ENCODE data around the gene IKZF1.

IKZF1 gene

DNA sequence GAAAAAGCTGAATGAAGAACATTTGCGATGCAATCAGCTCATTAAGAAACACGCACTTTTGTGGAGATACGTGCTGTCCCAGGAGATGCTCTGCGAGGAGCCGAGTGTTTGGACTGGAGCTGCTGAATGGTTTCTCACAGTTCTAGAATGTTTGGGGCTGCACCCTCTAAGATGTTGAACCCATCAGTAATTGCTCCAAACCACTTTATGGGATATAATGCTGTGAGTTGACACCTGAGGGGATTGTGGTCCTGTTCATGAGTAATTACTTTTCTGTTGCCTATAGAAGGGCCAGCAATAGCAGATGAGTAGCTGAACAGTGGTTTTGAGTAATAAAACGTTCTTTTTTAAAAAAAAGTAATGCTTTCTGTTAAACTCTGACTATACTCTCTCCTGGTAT is 63.1 kb downstream of the IKZF1 start:
- intact Hi-C loops (cut with DNase I): no loop called here
- DNase-seq: no peak

DNA sequence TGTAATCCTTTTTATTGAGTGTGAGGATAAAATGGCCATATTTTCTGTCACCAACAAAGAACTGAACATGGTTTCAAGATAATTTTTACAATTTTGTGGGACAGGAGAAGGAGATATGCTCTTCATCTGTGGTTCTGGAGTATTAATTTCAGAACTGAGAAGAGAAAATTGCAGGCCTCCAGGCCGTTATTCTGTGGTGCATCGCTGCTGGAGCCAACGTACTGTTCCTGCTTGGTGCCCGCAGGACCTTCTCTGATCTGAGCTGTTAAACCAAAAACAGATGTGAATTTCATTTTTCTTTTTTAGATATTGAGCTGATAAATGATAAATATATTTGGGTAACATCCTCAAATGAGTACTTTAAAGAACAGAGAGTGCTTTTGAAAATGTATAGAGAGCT is 63.9 kb downstream of the IKZF1 start:
- no peak for DNase-seq
- intact Hi-C loops (cut with DNase I): no loop called here

DNA sequence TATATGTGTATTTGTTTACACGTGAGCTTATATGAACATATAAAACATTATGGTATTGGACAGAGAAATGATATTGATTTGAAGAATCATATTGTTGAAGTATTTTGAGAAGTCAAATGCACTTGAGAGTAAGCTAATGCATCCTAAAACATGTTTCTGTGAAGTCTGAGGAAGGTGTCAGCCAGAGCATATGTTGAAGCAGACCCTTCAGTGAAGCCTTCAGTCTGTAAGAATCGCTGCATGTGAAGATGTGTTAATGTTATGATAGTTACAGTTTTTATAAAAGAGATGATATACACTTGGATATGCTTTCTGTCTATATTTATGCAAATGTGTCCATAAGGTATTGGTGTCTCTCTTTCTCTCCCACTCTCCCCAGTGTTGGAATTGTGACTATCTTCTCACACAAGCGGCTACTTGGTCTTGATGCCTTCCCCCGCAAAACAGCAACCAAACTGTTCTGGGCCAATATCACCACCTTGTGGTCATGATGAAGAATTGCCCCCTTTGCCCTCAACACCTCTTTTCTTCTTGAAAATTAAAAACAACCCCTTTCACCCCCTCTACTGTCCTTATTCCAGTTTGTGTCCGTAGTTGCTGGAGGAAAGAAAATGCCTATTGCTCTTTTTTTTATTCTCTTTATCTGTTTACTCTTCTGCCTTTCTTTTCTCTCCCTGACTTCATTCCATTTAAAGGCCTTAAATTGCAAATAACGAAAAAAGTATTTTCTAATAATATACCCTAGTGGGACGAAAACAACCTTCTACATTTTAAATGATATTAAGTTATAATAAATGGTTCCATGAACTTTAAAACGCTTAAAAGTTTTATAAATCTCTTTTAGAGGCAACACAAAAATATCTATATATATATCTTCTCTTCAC is 64.9 kb downstream of the IKZF1 start:
- intact Hi-C loops (cut with DNase I): no loop called here
- no peak for DNase-seq

DNA sequence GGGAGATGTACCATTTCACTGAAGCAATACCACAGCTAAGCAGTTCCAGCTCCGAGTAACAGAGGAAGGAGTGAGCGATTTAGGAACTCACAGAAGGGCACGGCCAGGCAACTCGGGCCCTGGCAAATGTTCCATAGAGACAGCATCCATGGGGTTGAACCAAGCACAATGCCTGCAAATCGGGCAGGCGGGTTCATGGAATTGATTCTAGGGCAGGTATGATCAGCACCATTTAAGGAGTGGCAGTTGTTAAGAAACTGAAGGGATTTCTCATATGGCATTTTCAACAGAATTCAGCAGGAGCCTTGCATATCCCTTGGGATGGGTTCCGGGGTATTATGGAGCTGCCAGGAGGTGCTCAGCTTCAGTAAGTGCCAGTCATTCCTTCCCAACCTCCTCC is 66.4 kb downstream of the IKZF1 start:
- intact Hi-C loops (cut with DNase I): no loop called here
- DNase-seq: peak in 1 of 10 donors; percentile 50

DNA sequence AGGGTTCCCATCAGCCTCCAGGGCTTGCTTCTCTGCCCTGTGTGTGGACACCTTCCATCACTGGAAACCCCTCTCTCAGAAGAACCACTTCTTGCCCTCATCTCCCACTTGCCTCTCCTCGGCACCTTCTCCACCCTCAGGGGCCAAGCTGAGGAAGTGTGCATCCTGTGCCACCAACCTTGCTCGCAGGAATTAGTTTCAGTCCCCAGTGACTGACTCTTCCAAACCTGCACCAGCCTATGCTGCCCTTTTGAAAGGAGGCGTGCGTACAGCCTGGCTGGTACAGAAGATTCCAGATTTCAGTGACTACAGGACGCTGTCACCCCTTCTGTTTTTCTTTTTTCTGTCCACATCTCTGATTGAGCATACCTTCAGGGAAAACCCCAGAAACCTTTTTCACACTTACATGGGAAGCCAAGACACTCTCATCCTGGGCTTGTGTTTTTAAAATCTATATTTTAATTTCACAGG is 67.1 kb downstream of the IKZF1 start:
- DNase-seq: peak in 1 of 10 donors; percentile 50
- intact Hi-C loops (cut with DNase I): no loop called here

DNA sequence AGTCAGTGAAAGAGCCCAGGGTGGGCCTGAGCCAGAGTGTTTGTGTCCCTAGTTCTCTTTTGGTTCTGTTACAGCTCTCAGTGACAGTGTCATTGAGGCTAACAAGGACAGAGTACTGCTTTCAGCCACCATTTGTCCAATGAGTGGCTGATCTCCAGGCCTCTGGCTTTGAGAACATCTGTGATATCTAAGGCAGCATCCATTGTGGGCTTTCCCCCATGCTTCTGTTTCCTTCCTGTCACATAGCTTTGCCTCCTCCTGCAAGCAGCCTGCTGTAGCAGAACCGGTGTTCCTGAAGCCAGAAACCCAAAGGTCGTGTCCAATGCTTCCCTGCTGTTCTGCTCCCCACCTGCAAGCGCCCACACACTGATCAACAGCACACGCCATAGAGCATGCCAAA is 68.4 kb downstream of the IKZF1 start:
- intact Hi-C loops (cut with DNase I): no loop called here
- no peak for DNase-seq

DNA sequence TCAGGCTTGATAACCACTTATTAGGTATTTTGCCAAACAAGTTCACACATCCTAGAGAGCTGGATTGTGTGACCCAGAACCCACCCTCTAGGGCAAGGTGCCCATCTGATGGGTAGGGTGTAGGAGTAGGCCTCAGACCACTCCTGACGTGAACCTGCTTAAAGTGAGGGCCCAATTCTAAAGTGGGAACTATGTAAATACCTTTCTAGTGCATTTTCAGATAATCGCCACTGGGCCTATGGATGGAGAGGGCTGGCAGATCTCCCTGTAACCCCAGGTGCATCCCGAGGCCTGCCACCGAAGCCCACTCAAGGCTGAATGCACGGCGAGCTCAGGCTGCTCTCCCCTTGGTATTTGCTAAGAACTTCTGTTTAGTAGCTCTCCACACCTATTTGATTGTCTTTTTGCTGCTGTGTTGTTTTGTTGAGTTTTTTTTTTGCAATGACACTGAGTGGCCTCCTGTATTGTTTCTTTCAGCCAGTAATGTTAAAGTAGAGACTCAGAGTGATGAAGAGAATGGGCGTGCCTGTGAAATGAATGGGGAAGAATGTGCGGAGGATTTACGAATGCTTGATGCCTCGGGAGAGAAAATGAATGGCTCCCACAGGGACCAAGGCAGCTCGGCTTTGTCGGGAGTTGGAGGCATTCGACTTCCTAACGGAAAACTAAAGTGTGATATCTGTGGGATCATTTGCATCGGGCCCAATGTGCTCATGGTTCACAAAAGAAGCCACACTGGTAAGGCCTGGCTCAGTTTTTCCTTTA is 71.7 kb downstream of the IKZF1 start:
- DNase-seq: no peak
- intact Hi-C loops (cut with DNase I): no loop called here

DNA sequence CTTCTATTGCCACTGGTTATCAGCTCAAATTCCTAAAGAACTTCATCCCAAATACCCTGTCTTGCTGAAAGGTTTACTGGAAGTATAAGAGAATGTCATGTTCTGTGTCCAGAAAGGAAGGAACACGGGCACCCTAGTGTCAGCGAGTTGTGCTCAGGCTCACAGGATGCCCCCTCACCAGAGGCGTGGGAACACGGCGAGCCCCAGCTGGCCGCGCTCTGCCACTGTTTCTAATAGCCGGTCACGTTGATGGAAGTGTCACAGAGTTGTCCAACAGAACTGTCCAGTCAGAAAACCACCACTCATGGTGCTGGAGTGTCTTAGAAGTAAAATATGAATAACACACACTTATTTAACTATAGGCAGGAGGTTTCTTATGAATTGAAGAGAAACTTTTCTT is 72.8 kb downstream of the IKZF1 start:
- intact Hi-C loops (cut with DNase I): no loop called here
- no peak for DNase-seq

DNA sequence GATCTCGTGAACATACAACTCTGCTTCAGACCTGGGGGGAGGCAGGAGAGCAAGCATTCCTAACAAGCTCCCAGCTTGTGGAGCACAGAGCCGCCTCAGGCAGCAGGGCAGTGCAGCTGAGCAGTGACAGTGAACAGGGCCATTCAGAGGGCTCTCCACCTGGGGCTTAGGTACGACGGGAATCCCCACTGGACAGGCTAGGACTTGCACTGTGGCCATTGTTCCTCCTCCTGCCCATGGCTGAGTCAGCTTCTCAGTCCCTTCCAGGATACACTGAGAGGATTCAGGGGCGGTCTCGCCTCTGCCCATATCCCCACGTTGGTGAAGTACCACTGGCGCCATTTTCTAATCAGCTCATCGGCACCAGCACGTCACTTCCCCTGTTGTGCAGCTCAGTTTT is 74.6 kb downstream of the IKZF1 start:
- intact Hi-C loops (cut with DNase I): no loop called here
- no peak for DNase-seq

DNA sequence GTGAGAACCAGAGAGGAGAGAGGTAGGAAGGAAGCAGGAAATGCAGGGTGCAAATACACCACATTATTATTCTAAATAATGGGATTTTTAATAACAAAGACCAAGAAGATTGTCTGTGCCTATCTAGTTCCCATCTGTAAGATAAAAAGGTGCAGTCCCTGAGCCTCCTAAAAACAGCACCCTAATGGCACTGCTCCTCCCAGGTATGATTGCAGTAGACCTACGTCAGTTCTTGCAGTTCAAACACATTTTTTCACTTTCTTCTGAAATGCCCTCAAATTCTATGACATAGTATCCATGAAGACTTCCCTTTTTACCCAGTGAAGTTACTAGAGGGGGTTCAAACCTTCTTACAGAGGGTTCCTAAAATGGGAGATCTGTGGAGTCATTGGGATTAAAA is 75.0 kb downstream of the IKZF1 start:
- intact Hi-C loops (cut with DNase I): no loop called here
- no peak for DNase-seq

DNA sequence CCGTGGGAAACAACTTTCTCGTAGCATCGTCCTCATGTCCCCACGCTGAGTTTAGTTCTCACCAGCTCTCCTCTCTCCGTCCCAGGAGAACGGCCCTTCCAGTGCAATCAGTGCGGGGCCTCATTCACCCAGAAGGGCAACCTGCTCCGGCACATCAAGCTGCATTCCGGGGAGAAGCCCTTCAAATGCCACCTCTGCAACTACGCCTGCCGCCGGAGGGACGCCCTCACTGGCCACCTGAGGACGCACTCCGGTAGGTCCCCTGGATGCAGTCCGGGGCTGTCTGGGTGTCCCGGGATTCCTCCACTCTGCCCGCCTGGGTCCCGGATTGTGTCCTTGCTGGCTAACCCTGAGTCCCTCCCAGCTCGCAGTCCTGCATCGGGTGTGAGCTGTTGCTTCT is 77.9 kb downstream of the IKZF1 start:
- intact Hi-C loops (cut with DNase I): no loop called here
- no peak for DNase-seq

DNA sequence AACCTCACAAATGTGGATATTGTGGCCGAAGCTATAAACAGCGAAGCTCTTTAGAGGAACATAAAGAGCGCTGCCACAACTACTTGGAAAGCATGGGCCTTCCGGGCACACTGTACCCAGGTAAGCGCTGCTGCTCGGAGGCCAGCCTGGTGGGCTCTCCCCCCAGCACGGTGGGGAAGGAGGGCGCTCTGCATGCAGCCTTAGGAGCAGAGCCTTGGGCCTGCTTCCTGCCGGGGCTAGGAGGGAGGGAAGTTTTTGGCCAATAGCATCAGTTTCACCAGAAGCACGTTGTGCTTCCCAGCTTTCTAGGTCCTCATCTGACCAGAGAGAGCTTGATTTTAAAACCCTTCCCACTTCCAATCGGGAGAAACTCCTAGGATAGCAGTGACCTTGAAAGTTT is 82.8 kb downstream of the IKZF1 start:
- peak in 1 of 10 donors; percentile 78 for DNase-seq
- intact Hi-C loops (cut with DNase I): no loop called here

DNA sequence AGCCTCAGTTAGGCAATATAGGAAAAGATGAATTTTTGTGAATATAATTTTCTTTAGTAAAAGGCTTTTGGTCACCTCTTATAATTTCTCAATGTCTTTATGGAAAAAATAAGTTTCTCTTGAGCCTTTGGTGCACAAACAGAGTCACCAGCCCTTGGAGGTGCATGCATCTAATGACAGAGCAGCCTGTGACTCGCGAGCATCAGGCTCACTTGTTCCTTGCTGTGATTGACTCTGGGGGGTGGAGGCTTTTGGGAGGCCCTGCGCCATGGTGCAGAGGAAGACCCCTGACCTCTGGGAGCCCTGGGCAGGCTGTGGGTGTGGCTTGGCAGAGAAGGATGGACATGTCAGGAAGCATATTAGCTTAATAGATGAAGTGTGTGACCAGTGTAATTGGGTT is 85.4 kb downstream of the IKZF1 start:
- intact Hi-C loops (cut with DNase I): no loop called here
- no peak for DNase-seq

DNA sequence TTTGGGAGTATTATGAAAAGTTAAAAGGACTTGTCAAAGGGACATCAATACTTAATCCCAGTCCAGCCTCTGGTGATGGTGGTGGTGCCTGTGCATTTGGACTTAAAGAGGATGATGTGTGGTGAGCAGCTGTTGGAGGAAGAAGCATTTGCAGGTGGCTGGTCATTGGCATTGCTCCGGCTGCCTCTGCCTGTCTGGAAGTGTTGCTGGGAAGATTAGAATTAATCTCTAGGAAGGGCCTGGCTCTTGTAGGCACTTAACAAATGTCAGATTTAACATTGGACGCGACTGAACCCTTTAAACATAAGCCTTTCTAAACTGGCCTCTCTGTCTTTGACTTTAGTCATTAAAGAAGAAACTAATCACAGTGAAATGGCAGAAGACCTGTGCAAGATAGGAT is 86.9 kb downstream of the IKZF1 start:
- DNase-seq: no peak
- intact Hi-C loops (cut with DNase I): no loop called here

DNA sequence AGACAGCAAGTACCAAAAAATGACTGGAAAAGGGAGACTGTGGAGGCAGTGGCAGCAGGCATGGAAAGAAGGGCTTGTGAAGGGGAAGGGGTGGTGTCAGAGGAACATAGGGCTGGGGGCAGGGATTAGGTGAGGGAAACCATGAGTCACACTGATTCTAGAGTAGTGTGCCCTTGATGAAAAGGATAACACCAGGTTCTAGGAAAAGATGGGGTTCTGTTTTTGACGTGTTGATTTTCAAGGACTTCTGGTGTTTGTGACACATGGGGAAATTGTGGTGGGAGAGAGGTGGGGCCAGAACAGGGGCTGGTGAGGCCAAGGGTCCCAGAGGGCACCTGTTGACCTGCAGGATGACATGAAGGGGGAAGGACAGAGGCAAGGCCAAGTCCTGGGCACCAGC is 88.6 kb downstream of the IKZF1 start:
- DNase-seq: no peak
- intact Hi-C loops (cut with DNase I): no loop called here

DNA sequence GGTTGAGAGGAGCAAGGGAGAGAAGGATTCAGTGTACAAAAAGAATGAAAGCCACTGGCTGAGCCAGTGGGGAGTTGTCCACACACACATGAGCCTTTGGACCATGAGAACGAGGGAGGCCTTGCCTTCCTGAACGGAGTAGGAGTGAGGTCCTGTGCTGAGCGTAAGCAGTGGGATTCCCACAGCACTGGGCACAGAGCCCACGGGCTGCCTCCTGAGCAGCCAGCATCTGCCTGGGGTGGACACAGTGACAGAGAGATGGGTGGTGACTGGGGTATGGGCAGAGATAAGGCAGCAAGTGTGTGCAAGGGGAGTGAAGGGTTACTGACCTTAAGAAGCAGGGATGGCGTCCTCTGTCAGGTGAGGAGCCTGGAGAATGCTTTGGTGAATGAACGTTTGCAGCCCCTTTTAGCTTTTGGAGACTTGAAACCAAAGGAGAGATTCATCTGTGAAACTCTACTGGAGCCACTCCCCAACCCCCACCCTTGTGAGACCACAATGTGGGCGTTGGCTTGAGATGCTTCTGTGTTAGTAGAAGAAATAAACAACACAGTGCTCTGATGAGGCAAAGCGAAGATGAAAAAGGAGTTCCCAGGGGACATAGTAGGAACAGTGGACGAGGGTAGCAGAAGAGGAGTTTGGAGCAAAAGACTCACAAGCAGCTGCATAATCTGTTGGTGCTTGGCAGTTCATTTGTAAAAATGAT is 89.2 kb downstream of the IKZF1 start:
- DNase-seq: no peak
- intact Hi-C loops (cut with DNase I): no loop called here

DNA sequence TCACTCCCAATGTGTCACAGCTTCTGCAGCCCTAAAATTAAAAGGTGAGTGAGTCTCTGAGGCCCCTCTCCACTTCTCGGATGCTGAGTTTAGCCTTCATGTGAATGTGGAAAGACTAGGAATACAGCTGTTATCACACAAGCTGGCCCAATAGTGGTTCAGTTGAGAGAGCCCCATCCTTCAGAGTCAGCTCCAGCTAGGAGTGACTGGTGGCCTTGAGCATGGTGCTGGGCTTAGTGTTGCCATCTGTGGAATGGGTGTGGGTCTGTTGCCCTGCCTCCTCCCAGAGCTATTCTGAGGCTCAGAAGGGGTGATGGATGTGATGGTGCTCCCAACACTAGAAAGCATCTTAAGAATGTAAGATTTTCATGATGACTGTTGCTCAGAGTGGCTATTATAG is 89.8 kb downstream of the IKZF1 start:
- intact Hi-C loops (cut with DNase I): no loop called here
- DNase-seq: no peak

DNA sequence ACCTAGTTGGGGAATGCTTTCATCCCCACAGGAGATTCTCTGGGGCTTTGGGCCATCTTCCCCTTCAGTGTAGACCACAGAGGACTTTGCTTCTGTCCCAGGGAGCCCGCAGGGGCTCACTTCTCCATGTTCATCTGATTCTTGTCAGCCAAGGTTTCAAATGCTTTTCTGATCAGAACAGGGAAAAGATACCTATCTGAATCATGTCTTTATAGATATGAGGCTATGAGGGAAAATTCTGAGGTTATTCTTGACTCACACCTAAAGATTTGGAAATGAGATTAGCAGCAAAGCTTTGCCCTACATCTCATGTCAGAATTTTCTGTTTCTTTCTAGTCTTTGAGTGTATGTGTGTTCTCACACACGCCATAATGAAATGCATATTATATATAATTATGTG is 92.3 kb downstream of the IKZF1 start:
- no peak for DNase-seq
- intact Hi-C loops (cut with DNase I): no loop called here

DNA sequence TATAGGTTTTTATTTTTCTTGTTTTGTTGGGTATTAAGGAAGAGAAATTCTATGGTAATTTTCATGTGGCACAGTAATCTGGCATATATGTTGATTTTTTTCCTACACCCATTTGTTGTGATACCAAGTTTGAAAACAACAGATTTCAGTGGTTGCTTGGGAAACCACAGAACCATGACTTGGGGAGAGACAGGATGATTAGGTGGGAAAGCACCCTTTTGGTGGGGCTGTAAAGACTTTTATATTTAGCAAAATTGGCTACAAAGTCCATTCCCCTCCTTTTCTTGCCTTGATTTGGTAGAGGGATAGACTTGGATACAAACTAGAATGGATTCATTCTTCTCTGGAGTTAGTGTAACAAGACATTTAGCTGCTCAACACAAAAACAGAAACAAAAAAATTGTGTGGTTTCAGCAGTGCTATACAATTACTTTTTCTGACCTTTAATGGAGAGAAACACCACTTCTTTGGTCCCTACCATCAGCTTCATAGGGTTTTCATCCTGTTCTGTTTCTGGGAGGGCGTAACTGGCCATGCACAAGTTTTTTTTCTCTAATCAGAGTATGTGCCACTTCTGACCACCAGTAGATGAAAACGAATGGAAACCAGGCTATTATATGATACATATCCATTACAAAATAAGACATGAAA is 92.9 kb downstream of the IKZF1 start:
- no peak for DNase-seq
- intact Hi-C loops (cut with DNase I): no loop called here

DNA sequence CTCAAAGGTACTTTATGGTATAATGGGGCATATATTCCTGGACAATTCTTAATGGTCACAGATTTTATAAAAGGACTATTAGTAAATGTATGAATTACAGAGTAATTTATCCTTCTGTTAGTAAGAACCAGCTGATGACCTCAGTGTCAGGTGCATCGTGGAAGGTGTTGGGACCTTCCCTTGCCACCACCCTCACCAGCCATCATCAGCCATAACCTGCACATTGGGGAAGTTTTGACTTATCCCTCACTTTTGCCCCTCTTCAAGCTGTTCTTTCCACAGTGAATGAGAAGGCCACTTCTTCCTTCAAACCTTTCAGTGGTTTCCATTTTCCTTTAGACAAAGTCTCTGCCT is 93.4 kb downstream of the IKZF1 start:
- intact Hi-C loops (cut with DNase I): no loop called here
- no peak for DNase-seq

DNA sequence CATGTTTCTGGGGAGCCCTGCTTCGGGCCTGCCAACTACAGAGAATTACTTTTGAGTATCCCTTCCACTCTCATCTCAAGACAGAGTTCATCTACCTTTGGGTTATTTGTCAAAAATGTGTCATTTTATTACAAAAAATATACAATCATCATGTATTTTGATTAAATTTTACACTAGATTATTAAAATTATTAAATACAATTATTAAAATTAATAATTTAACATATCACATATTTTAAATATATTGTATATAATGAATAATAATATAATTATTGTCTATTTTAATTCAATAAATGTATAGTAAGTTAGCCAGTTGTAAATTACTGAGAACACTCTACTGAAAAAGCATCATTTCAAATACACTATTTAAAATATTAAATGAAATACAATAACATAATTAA is 94.7 kb downstream of the IKZF1 start:
- intact Hi-C loops (cut with DNase I): no loop called here
- no peak for DNase-seq

All from posterior cingulate gyrus (tissue), 11 donors.